ENCODE data around the gene CREB3.
A peak's percentile ranks its signal among the peaks of the same experiment; 100 is the strongest.

GRCh38 chr9:35749515-35750255, 17.2 kb downstream of the CREB3 start:
- TF ChIP-seq POLR2AphosphoS5 (IDR thresholded peaks at IDR 0.05), result peak; percentile 82
- peak; percentile 56 for TF ChIP-seq REST (IDR thresholded peaks at IDR 0.05; ENCODE audit: borderline replicate concordance)
- TF ChIP-seq EZH2 (IDR thresholded peaks at IDR 0.05; ENCODE audit: borderline replicate concordance, insufficient read depth, low read length, poor library complexity, severe bottlenecking), result no peak
- TF ChIP-seq CTCF (IDR thresholded peaks at IDR 0.05; ENCODE audit: poor library complexity, severe bottlenecking), result no peak

Measured in neural cell (in vitro differentiated cells).